Heart left ventricle (tissue), 16 donors: Measurements from ENCODE around the gene NDUFC1. TPM values are rescaled to one million over a fixed set of nuclear protein-coding genes. Genes with fewer than 3 reads are reported as not detected.

Source experiments
- ATAC-seq, 4 donors: fragments of 200-7000 bp; cut with Tn5 transposase; one replicate each; pipeline ENCODE4 v1.9.1; 2020 to 2022; ENCODE audit warnings: moderate library complexity in 4 of 4, mild to moderate bottlenecking in 3 of 4, moderate number of reproducible peaks in 1 of 4
- DNase-seq, 5 donors: peaks; one replicate each; pipeline ENCODE4 v3.0.0-alpha.2; 2020
- H3K27ac ChIP-seq, 12 donors: fragments of 200-600 bp; sonication (generic) in 4 of 12; one replicate each; pipeline versions ENCODE4 v1.5.0 to v1.8.0; 2016 to 2022; ENCODE audit warnings: mild to moderate bottlenecking in 2 of 12
- H3K27me3 ChIP-seq, 9 donors: fragments of 200-600 bp; sonication (generic) in 2 of 9; one replicate each; pipeline versions ENCODE4 v1.5.1 to v1.8.0; 2016 to 2022; ENCODE audit warnings: mild to moderate bottlenecking in 3 of 9
- H3K36me3 ChIP-seq, 9 donors: fragments of 200-600 bp; sonication (generic) in 2 of 9; one replicate each; pipeline versions ENCODE4 v1.5.0 to v1.8.0; 2018 to 2022; ENCODE audit warnings: mild to moderate bottlenecking in 2 of 9
- H3K4me1 ChIP-seq, 12 donors: fragments of 200-600 bp; sonication (generic) in 4 of 12; one replicate each; pipeline versions ENCODE4 v1.5.0 to v1.8.0; 2016 to 2022; ENCODE audit warnings: mild to moderate bottlenecking in 3 of 12
- H3K4me3 ChIP-seq, 12 donors: fragments of 200-600 bp; sonication (generic) in 4 of 12; one replicate each; pipeline versions ENCODE4 v1.5.0 to v1.8.0; 2017 to 2022; ENCODE audit warnings: mild to moderate bottlenecking in 9 of 12, moderate library complexity in 4 of 12
- H3K9me3 ChIP-seq, 12 donors: fragments of 200-600 bp; sonication (generic) in 4 of 12; one replicate each; pipeline versions ENCODE4 v1.5.0 to v1.8.0; 2016 to 2022; ENCODE audit warnings: mild to moderate bottlenecking in 1 of 12
- CTCF ChIP-seq, 12 donors: fragments of 200-600 bp; sonication (generic) in 4 of 12; IDR thresholded peaks; one replicate each; pipeline versions ENCODE4 v1.5.0 to v1.8.0; 2018 to 2022; ENCODE audit warnings: antibody characterized with exemption in 12 of 12, mild to moderate bottlenecking in 5 of 12
- POLR2A ChIP-seq, 2 donors: fragments of 450-650 bp; IDR thresholded peaks; one replicate each; pipeline ENCODE4 v1.6.1; 2017; ENCODE audit warnings: antibody characterized with exemption in 2 of 2, mild to moderate bottlenecking in 2 of 2, moderate library complexity in 2 of 2
- WGBS, 4 donors: extraction: QIAGEN DNeasy Blood & Tissue Kit in 2 of 4; methylation state at CpG; one replicate each; pipeline versions ENCODE4 v1.1.5 to v1.1.7; 2013 to 2018; 5-methylcytosine and 5-hydroxymethylcytosine counted together
- intact Hi-C, 10 donors: fragments of 100-400 bp; cut with DNase I; formaldehyde crosslinking; loops; one replicate each; pipeline versions ENCODE4 v1.11.1 to v1.14.2; 2022
- polyA plus RNA-seq, 2 donors: library from polyadenylated mRNA; stranded (reverse); fragments of 200-250 nt; gene quantifications; one replicate each; pipeline ENCODE4 v1.2.3, GENCODE V29; 2013
- total RNA-seq, 9 donors: library from RNA; depleted of rRNA in 2 of 9; stranded (reverse); fragments of >200 nt in 2 of 9; fragmentation: NEBNext Ultra II Directional in 3 of 9; extraction: Animal tissue kit (Norgen Biotek cat#: 25700) in 3 of 9; gene quantifications; one replicate each; pipeline versions ENCODE4 v1.1.0 to v1.2.4, GENCODE V29; 2016 to 2023
- donor health status: ischemic (EF 13 %, LVEDD 7.1; RV severe dilation, severe dysfunction).
- donor health status: healthy with polysubstance abuse.
- donor health status: DM: no; HTN: yes; CAD: no.
- donor health status: DM: no; HTN: no; CAD: no.
- donor health status: ischemic (EF 25% LVEDD 6.9; RV normal size, moderate dysfunction).
- donor health status: ischemic (EF 25% LVEDD 5.7; RV mildly dilated, moderate dysfunction).
- donor health status: healthy.
- donor health status: DM: yes; HTN: yes; CAD: no.
- donor health status: ischemic (EF 35%, LVEDD 5.7; RV mildly dilated, moderate dysfunction).
- donor health status: nonischemic (EF 11% LVEDD 7.7; RV severe dilation, severe dysfunction).
- donor health status: DM: yes; HTN: yes; CAD: no.
- donor health status: PGD.
- donor health status: ischemic (EF 29% LVEDD 5.4; RV normal size, mild dysfunction).
- donor health status: nonischemic (EF 23%, LVEDD 6.1; RV moderate dilation, normal function).

NDUFC1 gene
- total and polyA plus RNA-seq, 11 donors, result 85.0 to 376 (median 178) TPM

- H3K27me3 ChIP-seq, result no peaks in the 10 kb centered on the region
- peaks cover 0 to 11% (median 0%) of the 10 kb centered on the region in 12 donors for H3K9me3 ChIP-seq
- H3K4me1 ChIP-seq, result peaks cover 0 to 6% (median 0%) of the 10 kb centered on the region in 12 donors
- 87 to 89% (median 88%) methylated on average over 7 of the region's 7 CpGs for WGBS, 4 donors
- TF ChIP-seq POLR2A (IDR thresholded peaks at IDR 0.05), result no peak
- no peak for TF ChIP-seq CTCF (IDR thresholded peaks at IDR 0.05)
- H3K27ac ChIP-seq, result peak overlapping the region in 1 of 12 donors; percentile 54
- intact Hi-C loops, result loop anchor here in 3 of 10 donors (5.0 to 10.0 kb wide), 3 partner anchors 61 to 189 kb away; no protein-coding TSS in a partner anchor
- DNase-seq (no peak), ATAC-seq (peak in 2 of 4 donors; percentile 77 to 83)
- peaks cover 0 to 45% (median 37%) of the 10 kb centered on the region in 9 donors for H3K36me3 ChIP-seq
- no peak overlapping the region for H3K4me3 ChIP-seq
Measured at GRCh38 chr4:139286186-139286698, 16.0 kb downstream of the NDUFC1 start.

GRCh38 chr4:139282721-139283075, 19.6 kb downstream of the NDUFC1 start:
- Histone ChIP-seq H3K36me3 (peaks cover 0 to 10% (median 4%) of the 10 kb centered on the region in 9 donors), H3K4me3 (no peak overlapping the region), H3K27ac (no peak overlapping the region), H3K4me1 (peaks cover 0 to 18% (median 6%) of the 10 kb centered on the region in 12 donors), H3K27me3 (peaks cover 0 to 28% (median 5%) of the 10 kb centered on the region in 9 donors), H3K9me3 (peaks cover 0 to 11% (median 0%) of the 10 kb centered on the region in 12 donors)
- TF ChIP-seq CTCF (IDR thresholded peaks at IDR 0.05), result no peak
- TF ChIP-seq POLR2A (IDR thresholded peaks at IDR 0.05), result no peak
- intact Hi-C loops, result loop anchor here in 3 of 10 donors (5.0 to 10.0 kb wide), 3 partner anchors 55 to 178 kb away; no protein-coding TSS in a partner anchor
- DNase-seq, result no peak
- ATAC-seq, result no peak

GRCh38 chr4:139282065-139282720, 20.1 kb downstream of the NDUFC1 start:
- Histone ChIP-seq H3K9me3 (peaks cover 0 to 11% (median 0%) of the 10 kb centered on the region in 12 donors), H3K4me3 (no peak overlapping the region), H3K27me3 (peaks cover 0 to 33% (median 8%) of the 10 kb centered on the region in 9 donors), H3K27ac (no peak overlapping the region), H3K4me1 (peaks cover 0 to 18% (median 6%) of the 10 kb centered on the region in 12 donors), H3K36me3 (peaks cover 0 to 5% (median 0%) of the 10 kb centered on the region in 9 donors)
- WGBS, 4 donors, result 72 to 83% (median 74%) methylated on average over 7 of the region's 7 CpGs
- DNase-seq, result no peak
- no peak for ATAC-seq
- intact Hi-C loops, result loop anchor here in 3 of 10 donors (5.0 to 10.0 kb wide), 3 partner anchors 55 to 177 kb away; no protein-coding TSS in a partner anchor
- TF ChIP-seq CTCF (IDR thresholded peaks at IDR 0.05), result no peak
- TF ChIP-seq POLR2A (IDR thresholded peaks at IDR 0.05), result no peak
